Stomach smooth muscle (tissue), 2 donors: ENCODE data around the gene CARD19.

ENCODE experiments used
- H3K27ac ChIP-seq: one replicate; pipeline ENCODE4 v1.7.0; 2013; ENCODE audit warnings: mild to moderate bottlenecking, low read length, inconsistent platforms
- H3K27me3 ChIP-seq, 2 donors: one replicate each; pipeline ENCODE4 v1.7.0; 2013; ENCODE audit warnings: low read length in 2 of 2; ENCODE audit not compliant: insufficient read depth in 2 of 2, control insufficient read depth in 1 of 2
- H3K36me3 ChIP-seq, 2 donors: one replicate each; pipeline ENCODE4 v1.7.0; 2013; ENCODE audit warnings: low read length in 2 of 2; ENCODE audit not compliant: control insufficient read depth in 2 of 2, insufficient read depth in 2 of 2
- H3K4me1 ChIP-seq: one replicate; pipeline ENCODE4 v1.7.0; 2013; ENCODE audit warnings: low read length; ENCODE audit not compliant: control insufficient read depth, insufficient read depth
- H3K4me3 ChIP-seq, 2 donors: one replicate each; pipeline ENCODE4 v1.7.0; 2013; ENCODE audit warnings: low read length in 2 of 2
- H3K9ac ChIP-seq, 2 donors: one replicate each; pipeline ENCODE4 v1.7.0; 2013; ENCODE audit warnings: low read length in 2 of 2, mild to moderate bottlenecking in 1 of 2
- H3K9me3 ChIP-seq, 2 donors: one replicate each; pipeline ENCODE4 v1.7.0; 2013; ENCODE audit warnings: low read length in 2 of 2; ENCODE audit not compliant: control insufficient read depth in 2 of 2
- donor health status: healthy.
- donor health status: Pancreatic carcinoma.

The CARD19 gene

GRCh38 chr9:93081081-93081529, 14.9 kb upstream of the CARD19 start:
- H3K4me3 ChIP-seq = no peak overlapping the region
- H3K36me3 ChIP-seq = no peaks in the 10 kb centered on the region
- H3K27ac ChIP-seq = no peak overlapping the region
- peaks cover 0 to 2% of the 10 kb centered on the region in 2 donors for H3K9me3 ChIP-seq
- H3K27me3 ChIP-seq = no peaks in the 10 kb centered on the region
- no peak overlapping the region for H3K9ac ChIP-seq
- H3K4me1 ChIP-seq = peaks cover 3% of the 10 kb centered on the region

- Histone ChIP-seq H3K4me3 (no peak overlapping the region), H3K9me3 (peaks cover 0 to 2% of the 10 kb centered on the region in 2 donors), H3K36me3 (no peaks in the 10 kb centered on the region), H3K27ac (no peak overlapping the region), H3K9ac (no peak overlapping the region), H3K27me3 (no peaks in the 10 kb centered on the region), H3K4me1 (peaks cover 3% of the 10 kb centered on the region)
These were observed 14.1 kb upstream of the CARD19 start for GRCh38 chr9:93081931-93082330.

GRCh38 chr9:93082841-93083411, 13.1 kb upstream of the CARD19 start:
- peaks cover 0 to 2% of the 10 kb centered on the region in 2 donors for H3K9me3 ChIP-seq
- no peaks in the 10 kb centered on the region for H3K27me3 ChIP-seq
- no peak overlapping the region for H3K4me3 ChIP-seq
- no peaks in the 10 kb centered on the region for H3K36me3 ChIP-seq
- peaks cover 3% of the 10 kb centered on the region for H3K4me1 ChIP-seq
- no peak overlapping the region for H3K27ac ChIP-seq
- no peak overlapping the region for H3K9ac ChIP-seq

GRCh38 chr9:93083592-93084470, 12.2 kb upstream of the CARD19 start:
- H3K4me3 ChIP-seq = no peak overlapping the region
- peaks cover 3% of the 10 kb centered on the region for H3K4me1 ChIP-seq
- H3K36me3 ChIP-seq = no peaks in the 10 kb centered on the region
- H3K27me3 ChIP-seq = no peaks in the 10 kb centered on the region
- H3K9ac ChIP-seq = no peak overlapping the region
- no peak overlapping the region for H3K27ac ChIP-seq
- H3K9me3 ChIP-seq = peaks cover 0 to 2% of the 10 kb centered on the region in 2 donors

- no peaks in the 10 kb centered on the region for H3K36me3 ChIP-seq
These were observed 11.5 kb upstream of the CARD19 start for GRCh38 chr9:93084471-93084881.

GRCh38 chr9:93085676-93086075, 10.3 kb upstream of the CARD19 start:
- H3K9ac ChIP-seq = no peak overlapping the region
- H3K9me3 ChIP-seq = peaks cover 0 to 2% of the 10 kb centered on the region in 2 donors
- H3K4me1 ChIP-seq = peaks cover 3% of the 10 kb centered on the region
- H3K27me3 ChIP-seq = no peaks in the 10 kb centered on the region
- no peak overlapping the region for H3K27ac ChIP-seq
- no peak overlapping the region for H3K4me3 ChIP-seq
- H3K36me3 ChIP-seq = no peaks in the 10 kb centered on the region

More at GRCh38 chr9:93084471-93084881, 11.5 kb upstream of the CARD19 start:
- Histone ChIP-seq H3K9ac (no peak overlapping the region), H3K4me1 (peaks cover 3% of the 10 kb centered on the region), H3K27me3 (no peaks in the 10 kb centered on the region), H3K27ac (no peak overlapping the region), H3K4me3 (no peak overlapping the region), H3K9me3 (peaks cover 0 to 2% of the 10 kb centered on the region in 2 donors)

- no peak overlapping the region for H3K27ac ChIP-seq
These were observed 9.4 kb upstream of the CARD19 start for GRCh38 chr9:93086447-93087224.

GRCh38 chr9:93087971-93088655, 7.9 kb upstream of the CARD19 start:
- no peak overlapping the region for H3K27ac ChIP-seq
- H3K9me3 ChIP-seq = peaks cover 0 to 6% of the 10 kb centered on the region in 2 donors
- H3K4me3 ChIP-seq = no peak overlapping the region
- no peaks in the 10 kb centered on the region for H3K27me3 ChIP-seq
- H3K4me1 ChIP-seq = no peaks in the 10 kb centered on the region
- H3K36me3 ChIP-seq = no peaks in the 10 kb centered on the region
- H3K9ac ChIP-seq = no peak overlapping the region

More at GRCh38 chr9:93086447-93087224, 9.4 kb upstream of the CARD19 start:
- no peaks in the 10 kb centered on the region for H3K36me3 ChIP-seq
- H3K4me3 ChIP-seq = no peak overlapping the region
- no peaks in the 10 kb centered on the region for H3K27me3 ChIP-seq
- H3K9me3 ChIP-seq = peaks cover 0 to 6% of the 10 kb centered on the region in 2 donors
- H3K9ac ChIP-seq = no peak overlapping the region
- H3K4me1 ChIP-seq = peaks cover 3% of the 10 kb centered on the region

GRCh38 chr9:93088656-93089015, 7.4 kb upstream of the CARD19 start:
- no peaks in the 10 kb centered on the region for H3K36me3 ChIP-seq
- H3K27me3 ChIP-seq = no peaks in the 10 kb centered on the region
- no peak overlapping the region for H3K27ac ChIP-seq
- no peak overlapping the region for H3K4me3 ChIP-seq
- H3K4me1 ChIP-seq = peaks cover 2% of the 10 kb centered on the region
- H3K9me3 ChIP-seq = peaks cover 0 to 6% of the 10 kb centered on the region in 2 donors
- no peak overlapping the region for H3K9ac ChIP-seq

- H3K27ac ChIP-seq = no peak overlapping the region
- H3K4me3 ChIP-seq = no peak overlapping the region
- H3K36me3 ChIP-seq = no peaks in the 10 kb centered on the region
- H3K4me1 ChIP-seq = peaks cover 5% of the 10 kb centered on the region
- peaks cover 0 to 6% of the 10 kb centered on the region in 2 donors for H3K9me3 ChIP-seq
- no peak overlapping the region for H3K9ac ChIP-seq
- no peaks in the 10 kb centered on the region for H3K27me3 ChIP-seq
These were observed 7.0 kb upstream of the CARD19 start for GRCh38 chr9:93089024-93089423.
